IPS-20b (cell line): ENCODE results near the gene POU3F3.

Experiments used
- H3K27ac ChIP-seq: one replicate; pipeline ENCODE4 v1.5.1; 2013; ENCODE audit warnings: low read length
- H3K27me3 ChIP-seq: 2 replicates; pipeline ENCODE4 v1.6.1; 2013; ENCODE audit warnings: mild to moderate bottlenecking, low read length, inconsistent platforms; ENCODE audit not compliant: insufficient read depth
- H3K36me3 ChIP-seq: 2 replicates; pipeline ENCODE4 v1.6.1; 2013; ENCODE audit warnings: low read depth, mild to moderate bottlenecking, inconsistent platforms, low read length, moderate library complexity; ENCODE audit not compliant: insufficient read depth
- H3K4me1 ChIP-seq: 2 replicates; pipeline ENCODE4 v1.6.1; 2013; ENCODE audit warnings: mild to moderate bottlenecking, control low read depth, inconsistent platforms, low read length, moderate library complexity; ENCODE audit not compliant: insufficient read depth
- H3K4me3 ChIP-seq: 2 replicates; pipeline ENCODE4 v1.5.1; 2013; ENCODE audit warnings: mild to moderate bottlenecking, low read length, inconsistent platforms
- H3K9ac ChIP-seq: 2 replicates; pipeline ENCODE4 v1.6.1; 2013; ENCODE audit warnings: low read depth, mild to moderate bottlenecking, inconsistent platforms, low read length, moderate library complexity
- H3K9me3 ChIP-seq: 2 replicates; pipeline ENCODE4 v1.6.1; 2013; ENCODE audit warnings: mild to moderate bottlenecking, low read depth, low read length, inconsistent platforms; ENCODE audit not compliant: insufficient read depth

The POU3F3 gene

DNA sequence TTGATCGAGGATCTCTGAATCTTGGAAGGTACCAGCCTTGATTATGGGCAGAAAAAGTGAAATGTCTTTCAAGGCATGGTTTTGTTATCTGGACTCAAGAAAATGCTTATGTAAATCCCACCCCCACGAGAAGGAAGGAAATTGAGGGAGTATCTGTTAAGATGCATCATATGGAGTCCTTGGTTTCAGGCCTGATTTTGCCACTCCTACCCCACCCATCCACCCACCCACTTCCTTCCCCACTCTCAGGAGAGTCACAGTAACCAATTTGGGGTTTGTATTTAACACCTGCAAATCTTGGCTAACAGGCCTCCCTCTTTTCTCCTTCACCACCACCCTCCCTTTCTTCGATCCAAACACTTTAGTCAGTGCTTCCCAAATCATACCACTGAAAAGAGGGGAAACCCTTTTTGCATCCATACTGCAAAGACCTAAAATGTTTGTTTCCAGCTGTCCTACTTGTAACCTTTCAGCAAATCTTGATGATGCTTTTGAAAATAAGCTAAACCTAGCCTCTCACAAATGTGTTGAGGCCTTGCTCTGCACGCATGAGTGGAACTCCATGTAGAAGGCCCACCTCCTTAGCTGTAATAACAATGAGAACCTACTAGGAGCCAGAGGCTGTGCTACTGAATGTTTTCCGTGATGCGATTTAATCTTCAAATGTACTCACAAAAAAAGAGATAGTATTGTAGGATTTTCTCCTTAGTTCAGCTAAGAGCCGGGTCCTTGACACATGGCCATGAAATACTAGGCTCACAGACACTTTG lies 34.8 kb downstream of the POU3F3 start:
- Histone ChIP-seq H3K36me3 (no peaks in the 10 kb centered on the region), H3K9me3 (no peaks in the 10 kb centered on the region), H3K9ac (no peak overlapping the region), H3K27ac (no peak overlapping the region), H3K27me3 (peaks cover 12% of the 10 kb centered on the region), H3K4me3 (no peak overlapping the region), H3K4me1 (no peaks in the 10 kb centered on the region)

- Histone ChIP-seq H3K36me3 (no peaks in the 10 kb centered on the region), H3K27ac (no peak overlapping the region), H3K4me3 (no peak overlapping the region), H3K9me3 (no peaks in the 10 kb centered on the region), H3K9ac (no peak overlapping the region), H3K4me1 (no peaks in the 10 kb centered on the region), H3K27me3 (peaks cover 8% of the 10 kb centered on the region; the same call in 1 of the 2 replicates)
These were observed 35.5 kb downstream of the POU3F3 start for GRCh38 chr2:104889291-104889959.

- H3K27me3 ChIP-seq: peaks cover under 1% of the 10 kb centered on the region; the same call in 1 of the 2 replicates
- no peak overlapping the region for H3K9ac ChIP-seq
- H3K27ac ChIP-seq: no peak overlapping the region
- no peaks in the 10 kb centered on the region for H3K4me1 ChIP-seq
- H3K36me3 ChIP-seq: no peaks in the 10 kb centered on the region
- no peaks in the 10 kb centered on the region for H3K9me3 ChIP-seq
- H3K4me3 ChIP-seq: no peak overlapping the region
These were observed 36.2 kb downstream of the POU3F3 start for GRCh38 chr2:104889960-104890684.

GRCh38 chr2:104890685-104891069 lies 36.8 kb downstream of the POU3F3 start:
- Histone ChIP-seq H3K36me3 (no peaks in the 10 kb centered on the region), H3K4me1 (no peaks in the 10 kb centered on the region), H3K9ac (no peak overlapping the region), H3K4me3 (no peak overlapping the region), H3K27ac (no peak overlapping the region), H3K27me3 (no peaks in the 10 kb centered on the region), H3K9me3 (no peaks in the 10 kb centered on the region)

GRCh38 chr2:104891145-104891544 lies 37.2 kb downstream of the POU3F3 start:
- H3K4me3 ChIP-seq: no peak overlapping the region
- no peaks in the 10 kb centered on the region for H3K27me3 ChIP-seq
- H3K36me3 ChIP-seq: no peaks in the 10 kb centered on the region
- no peak overlapping the region for H3K9ac ChIP-seq
- no peaks in the 10 kb centered on the region for H3K4me1 ChIP-seq
- no peak overlapping the region for H3K27ac ChIP-seq
- no peaks in the 10 kb centered on the region for H3K9me3 ChIP-seq

DNA sequence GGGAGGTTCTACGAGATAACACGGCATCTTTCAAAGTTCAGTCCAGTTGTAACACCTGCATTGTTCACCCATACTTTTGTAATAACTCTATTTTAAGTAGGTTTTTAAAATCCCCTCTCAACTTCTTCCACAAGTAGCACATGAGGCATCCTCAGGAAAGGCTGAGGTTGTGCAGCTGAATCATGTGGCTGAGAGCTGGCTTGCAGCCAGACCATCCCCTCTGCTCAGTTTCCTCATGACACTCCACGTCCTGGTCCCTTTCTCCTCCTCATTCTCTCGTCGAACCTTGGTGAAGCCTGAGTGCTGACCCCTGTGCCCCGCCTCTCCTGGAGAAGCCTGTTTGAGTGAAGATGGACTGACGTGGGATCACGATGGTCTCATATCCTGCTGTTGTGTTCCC lies 42.5 kb downstream of the POU3F3 start:
- Histone ChIP-seq H3K27ac (no peak overlapping the region), H3K4me3 (no peak overlapping the region), H3K36me3 (no peaks in the 10 kb centered on the region), H3K9me3 (no peaks in the 10 kb centered on the region), H3K4me1 (no peaks in the 10 kb centered on the region), H3K27me3 (no peaks in the 10 kb centered on the region), H3K9ac (no peak overlapping the region)

DNA sequence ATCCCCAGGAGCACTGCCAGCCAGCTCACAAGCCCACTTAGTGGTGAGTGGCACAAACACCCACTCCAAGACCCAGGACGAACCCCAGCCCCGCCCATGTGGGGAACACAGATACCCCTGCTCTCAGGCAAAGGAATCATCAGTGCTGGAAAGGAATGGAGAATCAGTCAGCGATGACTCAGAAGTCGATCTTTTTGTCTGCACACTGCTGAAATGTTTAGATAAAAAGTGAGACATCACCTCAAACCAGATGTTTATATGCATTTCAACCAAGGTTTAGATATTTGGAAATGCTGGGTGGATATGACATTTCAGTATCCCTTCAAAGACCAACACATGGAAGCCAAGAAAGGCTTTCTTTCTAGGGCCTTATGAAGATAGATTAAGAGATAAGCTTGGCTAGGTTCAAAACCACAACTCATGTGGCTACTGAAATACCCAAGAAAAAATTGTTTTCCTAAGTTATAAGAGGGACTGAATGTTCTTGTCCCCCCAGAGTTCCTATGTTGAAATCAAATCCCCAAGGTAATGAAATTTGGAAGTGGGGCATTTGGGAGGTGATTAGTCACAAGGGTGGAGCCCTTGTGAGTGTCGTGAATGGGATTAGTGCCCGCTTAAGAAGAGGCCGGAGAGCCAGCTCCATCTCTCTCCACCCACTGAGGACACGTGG lies 43.7 kb downstream of the POU3F3 start:
- no peak overlapping the region for H3K4me3 ChIP-seq
- H3K4me1 ChIP-seq: no peaks in the 10 kb centered on the region
- no peaks in the 10 kb centered on the region for H3K9me3 ChIP-seq
- no peak overlapping the region for H3K27ac ChIP-seq
- H3K9ac ChIP-seq: no peak overlapping the region
- no peaks in the 10 kb centered on the region for H3K36me3 ChIP-seq
- H3K27me3 ChIP-seq: no peaks in the 10 kb centered on the region

GRCh38 chr2:104900608-104901007 lies 46.7 kb downstream of the POU3F3 start:
- no peaks in the 10 kb centered on the region for H3K36me3 ChIP-seq
- no peak overlapping the region for H3K27ac ChIP-seq
- H3K27me3 ChIP-seq: no peaks in the 10 kb centered on the region
- no peak overlapping the region for H3K9ac ChIP-seq
- H3K9me3 ChIP-seq: no peaks in the 10 kb centered on the region
- no peaks in the 10 kb centered on the region for H3K4me1 ChIP-seq
- H3K4me3 ChIP-seq: no peak overlapping the region

- Histone ChIP-seq H3K4me3 (no peak overlapping the region), H3K4me1 (no peaks in the 10 kb centered on the region), H3K9ac (no peak overlapping the region), H3K9me3 (no peaks in the 10 kb centered on the region), H3K36me3 (no peaks in the 10 kb centered on the region), H3K27me3 (no peaks in the 10 kb centered on the region), H3K27ac (no peak overlapping the region)
These were observed 47.3 kb downstream of the POU3F3 start for GRCh38 chr2:104901037-104901881.

DNA sequence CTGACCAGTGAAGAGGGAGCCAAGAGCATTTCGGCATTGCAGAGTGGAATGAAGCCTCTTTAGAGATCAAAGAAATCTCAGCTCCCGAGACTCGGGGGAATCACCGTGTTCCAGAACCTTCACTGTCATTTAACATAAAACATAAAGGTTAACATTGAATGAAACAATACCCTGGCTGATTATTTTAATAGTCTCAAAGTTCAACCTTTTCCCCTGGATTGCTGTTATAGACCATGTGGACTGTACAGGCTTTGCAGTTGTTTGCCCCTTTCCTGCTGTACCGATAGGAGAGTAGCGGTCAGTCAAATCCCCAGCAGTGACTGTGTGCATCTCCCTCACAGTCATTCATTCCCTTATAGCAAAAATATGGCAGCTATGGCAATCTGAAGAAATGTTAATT lies 48.4 kb downstream of the POU3F3 start:
- Histone ChIP-seq H3K9ac (no peak overlapping the region), H3K9me3 (no peaks in the 10 kb centered on the region)

More for the DNA sequence above, 48.4 kb downstream of the POU3F3 start:
- no peak overlapping the region for H3K27ac ChIP-seq
- no peaks in the 10 kb centered on the region for H3K4me1 ChIP-seq
- H3K27me3 ChIP-seq: no peaks in the 10 kb centered on the region
- H3K4me3 ChIP-seq: no peak overlapping the region
- H3K36me3 ChIP-seq: no peaks in the 10 kb centered on the region
